ENCODE data around the gene COL9A3. TPM values are rescaled to one million over a fixed set of nuclear protein-coding genes. Genes with fewer than 3 reads are reported as not detected.

Gene COL9A3
- total RNA-seq, 4 donors from 2014 or later, result 6.0 to 223 (median 8.0) TPM

DNA sequence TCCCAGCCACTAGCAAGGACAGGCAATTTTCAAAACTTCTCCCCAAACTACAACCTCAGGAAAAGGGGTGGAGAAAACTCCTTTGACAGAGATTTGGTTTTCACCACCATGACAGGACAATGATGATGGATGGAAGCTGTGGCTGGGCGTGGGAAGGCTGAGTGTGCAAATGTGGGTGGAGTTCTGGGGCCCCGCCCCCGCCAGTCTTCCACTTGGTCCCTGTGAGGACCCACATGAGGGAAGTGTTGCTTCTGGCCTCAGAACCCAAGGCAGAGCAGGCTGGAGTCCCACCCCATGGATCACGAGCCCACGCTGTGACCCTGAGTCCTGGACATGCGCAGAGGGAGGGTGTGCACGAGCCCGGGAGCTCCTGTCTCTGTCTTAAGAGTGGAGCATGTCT, 42.1 kb upstream of the COL9A3 start:
- 80% methylated on average over 8 of the region's 8 CpGs; no CpG with 5 or more reads in 1 of the 2 donors for WGBS, 2 donors (ENCODE audit: low coverage in 1 of 2)
- Histone ChIP-seq H3K4me3 (no peak overlapping the region), H3K9me3 (no peaks in the 10 kb centered on the region), H3K4me1 (peaks cover 0 to 7% (median 2%) of the 10 kb centered on the region in 4 donors), H3K36me3 (no peaks in the 10 kb centered on the region), H3K27me3 (peaks cover 5% of the 10 kb centered on the region), H3K27ac (no peak overlapping the region)
- in situ Hi-C loops (cut with MboI; ENCODE audit: low pct_ligation_motif_present in 1 of 4, low pct_unique_long_range_greater_than_20kb in 1 of 4, low sequenced_read_pairs in 3 of 4) (loop anchor here in 2 of 4 donors (25.0 kb wide), 2 partner anchors 87 to 112 kb away; no protein-coding TSS in a partner anchor), intact Hi-C loops (cut with DNase I; ENCODE audit: low total_unique reads) (no loop called here)
- TF ChIP-seq POLR2A (IDR thresholded peaks at IDR 0.05) (no peak), POLR2AphosphoS5 (IDR thresholded peaks at IDR 0.05) (no peak), EP300 (IDR thresholded peaks at IDR 0.05; ENCODE audit: low read depth) (no peak)
- TF ChIP-seq, protein P1, sequence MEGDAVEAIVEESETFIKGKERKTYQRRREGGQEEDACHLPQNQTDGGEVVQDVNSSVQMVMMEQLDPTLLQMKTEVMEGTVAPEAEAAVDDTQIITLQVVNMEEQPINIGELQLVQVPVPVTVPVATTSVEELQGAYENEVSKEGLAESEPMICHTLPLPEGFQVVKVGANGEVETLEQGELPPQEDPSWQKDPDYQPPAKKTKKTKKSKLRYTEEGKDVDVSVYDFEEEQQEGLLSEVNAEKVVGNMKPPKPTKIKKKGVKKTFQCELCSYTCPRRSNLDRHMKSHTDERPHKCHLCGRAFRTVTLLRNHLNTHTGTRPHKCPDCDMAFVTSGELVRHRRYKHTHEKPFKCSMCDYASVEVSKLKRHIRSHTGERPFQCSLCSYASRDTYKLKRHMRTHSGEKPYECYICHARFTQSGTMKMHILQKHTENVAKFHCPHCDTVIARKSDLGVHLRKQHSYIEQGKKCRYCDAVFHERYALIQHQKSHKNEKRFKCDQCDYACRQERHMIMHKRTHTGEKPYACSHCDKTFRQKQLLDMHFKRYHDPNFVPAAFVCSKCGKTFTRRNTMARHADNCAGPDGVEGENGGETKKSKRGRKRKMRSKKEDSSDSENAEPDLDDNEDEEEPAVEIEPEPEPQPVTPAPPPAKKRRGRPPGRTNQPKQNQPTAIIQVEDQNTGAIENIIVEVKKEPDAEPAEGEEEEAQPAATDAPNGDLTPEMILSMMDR (IDR thresholded peaks at IDR 0.05), result no peak
- DNase-seq, result no peak

DNA sequence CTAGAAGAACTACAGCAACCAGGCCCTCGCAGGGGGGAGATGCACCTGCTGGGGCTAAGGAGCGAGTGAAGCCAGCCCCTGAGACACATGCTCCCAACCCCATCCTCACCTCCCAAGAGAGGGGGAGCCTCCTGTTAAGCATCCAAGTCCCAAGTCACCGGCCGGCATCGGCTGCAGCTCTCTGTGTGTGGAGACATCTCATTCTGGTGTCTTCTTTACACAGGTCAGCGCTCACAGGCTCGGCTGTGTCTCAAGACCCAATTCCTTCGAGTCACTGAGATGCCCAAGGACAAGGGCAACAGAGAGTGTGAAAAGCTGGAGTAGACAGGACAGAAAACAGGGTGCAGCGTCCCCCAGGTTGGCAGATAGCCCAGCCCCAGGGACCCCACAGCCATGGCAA, 41.6 kb upstream of the COL9A3 start:
- Histone ChIP-seq H3K36me3 (no peaks in the 10 kb centered on the region), H3K9me3 (no peaks in the 10 kb centered on the region), H3K27ac (no peak overlapping the region), H3K4me1 (peaks cover 0 to 7% (median 2%) of the 10 kb centered on the region in 4 donors), H3K4me3 (no peak overlapping the region), H3K27me3 (peaks cover 8% of the 10 kb centered on the region)
- 90% methylated on average over 9 of the region's 9 CpGs; no CpG with 5 or more reads in 1 of the 2 donors for WGBS, 2 donors (ENCODE audit: low coverage in 1 of 2)
- intact Hi-C loops (cut with DNase I; ENCODE audit: low total_unique reads), result no loop called here
- in situ Hi-C loops (cut with MboI; ENCODE audit: low pct_ligation_motif_present in 1 of 4, low pct_unique_long_range_greater_than_20kb in 1 of 4, low sequenced_read_pairs in 3 of 4), result loop anchor here in 2 of 4 donors (25.0 kb wide), 2 partner anchors 88 to 113 kb away; no protein-coding TSS in a partner anchor
- TF ChIP-seq POLR2A (IDR thresholded peaks at IDR 0.05) (no peak), POLR2AphosphoS5 (IDR thresholded peaks at IDR 0.05) (no peak), EP300 (IDR thresholded peaks at IDR 0.05; ENCODE audit: low read depth) (no peak)
- TF ChIP-seq, protein P1 (IDR thresholded peaks at IDR 0.05), result no peak
- DNase-seq, result no peak

DNA sequence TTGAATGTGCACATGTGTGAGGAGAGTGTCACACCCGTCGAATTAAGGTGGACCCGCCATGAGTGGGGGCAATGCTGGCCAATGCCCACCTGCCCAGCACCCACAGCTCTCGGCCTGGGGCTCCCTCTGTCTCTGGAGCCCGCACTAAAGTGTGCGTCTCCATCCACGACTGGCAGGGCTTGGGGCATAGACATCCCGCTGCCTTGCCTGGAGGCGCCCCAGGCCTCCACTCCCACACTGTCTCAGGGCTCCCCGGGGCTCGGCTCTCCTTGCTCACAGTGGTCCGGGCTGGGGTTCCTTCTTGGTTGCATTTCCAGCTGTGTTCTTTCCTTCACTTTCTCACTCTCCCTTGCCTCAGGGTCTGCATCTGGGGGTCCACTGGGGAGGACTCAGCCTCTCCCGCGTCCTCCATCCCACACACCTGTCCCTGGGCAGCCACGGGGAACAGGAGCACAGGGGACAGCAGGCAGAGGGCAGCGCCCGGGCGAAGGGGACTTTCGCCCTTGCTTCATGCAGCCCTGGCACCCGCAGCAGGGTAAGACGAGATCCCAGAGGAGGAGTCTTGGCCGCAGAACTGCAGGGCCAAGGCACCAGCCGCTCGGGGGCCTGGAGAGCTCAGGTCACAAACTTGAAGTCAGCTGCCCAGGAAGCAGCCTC, 40.7 kb upstream of the COL9A3 start:
- Histone ChIP-seq H3K4me1 (peaks cover 0 to 7% (median 2%) of the 10 kb centered on the region in 4 donors), H3K36me3 (no peaks in the 10 kb centered on the region), H3K27ac (peak overlapping the region in 3 of 4 donors; percentile 32 to 41 (median 34)), H3K27me3 (peaks cover 8% of the 10 kb centered on the region), H3K9me3 (no peaks in the 10 kb centered on the region), H3K4me3 (no peak overlapping the region)
- intact Hi-C loops (cut with DNase I; ENCODE audit: low total_unique reads) (no loop called here), in situ Hi-C loops (cut with MboI; ENCODE audit: low pct_ligation_motif_present in 1 of 4, low pct_unique_long_range_greater_than_20kb in 1 of 4, low sequenced_read_pairs in 3 of 4) (loop anchor here in 2 of 4 donors (25.0 kb wide), 2 partner anchors 89 to 114 kb away; no protein-coding TSS in a partner anchor)
- no peak for DNase-seq
- 92 to 100% methylated on average over 1 to 17 of the region's 24 CpGs for WGBS, 2 donors (ENCODE audit: low coverage in 1 of 2)
- TF ChIP-seq POLR2AphosphoS5 (IDR thresholded peaks at IDR 0.05) (no peak), POLR2A (IDR thresholded peaks at IDR 0.05) (no peak), EP300 (IDR thresholded peaks at IDR 0.05; ENCODE audit: low read depth) (no peak)
- TF ChIP-seq, protein P1 (IDR thresholded peaks at IDR 0.05), result no peak

DNA sequence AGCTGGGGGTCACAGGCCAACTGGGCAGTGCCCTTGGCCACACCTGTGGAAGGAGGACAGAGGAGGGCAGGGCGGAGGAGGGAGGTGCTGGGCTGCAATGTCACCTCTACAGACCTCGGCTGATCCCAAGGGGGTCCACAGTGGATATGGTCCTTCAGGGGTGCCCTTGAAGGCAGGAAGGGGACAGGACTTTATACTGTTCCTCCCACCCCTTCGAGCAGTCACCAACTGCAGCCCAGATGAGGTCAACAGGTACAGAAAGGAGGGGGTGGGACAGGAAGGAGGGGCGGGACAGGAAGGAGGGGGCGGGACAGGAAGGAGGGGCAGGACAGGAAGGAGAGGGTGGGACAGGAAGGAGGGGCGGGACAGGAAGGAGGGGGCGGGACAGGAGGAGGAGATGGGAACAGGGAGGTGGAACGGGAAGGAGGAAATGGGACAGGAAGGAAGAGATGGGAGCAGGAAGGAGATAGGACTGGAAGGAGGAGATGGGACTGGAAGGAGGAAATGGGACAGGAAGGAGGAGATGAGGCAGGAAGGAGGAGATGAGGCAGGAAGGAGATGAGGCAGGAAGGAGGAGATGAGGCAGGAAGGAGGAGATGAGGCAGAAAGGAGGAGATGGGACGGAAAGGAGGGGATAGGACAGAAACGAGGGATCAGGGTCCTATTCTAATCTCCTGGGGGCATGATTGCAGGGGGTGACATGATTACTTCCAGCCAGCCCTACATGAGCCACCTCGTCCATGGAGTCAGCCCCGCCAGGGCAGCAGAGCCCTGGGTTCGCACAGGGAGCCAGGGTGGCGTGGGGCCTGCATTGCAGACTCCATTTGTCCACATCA, 39.9 kb upstream of the COL9A3 start:
- Histone ChIP-seq H3K27me3 (peaks cover 8% of the 10 kb centered on the region), H3K9me3 (no peaks in the 10 kb centered on the region), H3K4me1 (peaks cover 0 to 7% (median 2%) of the 10 kb centered on the region in 4 donors), H3K4me3 (no peak overlapping the region), H3K27ac (peak overlapping the region in 3 of 4 donors; percentile 32 to 41 (median 34)), H3K36me3 (no peaks in the 10 kb centered on the region)
- intact Hi-C loops (cut with DNase I; ENCODE audit: low total_unique reads) (no loop called here), in situ Hi-C loops (cut with MboI; ENCODE audit: low pct_ligation_motif_present in 1 of 4, low pct_unique_long_range_greater_than_20kb in 1 of 4, low sequenced_read_pairs in 3 of 4) (loop anchor here in 2 of 4 donors (25.0 kb wide), 2 partner anchors 90 to 115 kb away; no protein-coding TSS in a partner anchor)
- 53 to 65% methylated on average over 3 to 12 of the region's 14 CpGs for WGBS, 2 donors (ENCODE audit: low coverage in 1 of 2)
- TF ChIP-seq, protein P1 (IDR thresholded peaks at IDR 0.05), result no peak
- TF ChIP-seq EP300 (IDR thresholded peaks at IDR 0.05; ENCODE audit: low read depth), result no peak
- TF ChIP-seq POLR2A (IDR thresholded peaks at IDR 0.05), result no peak
- no peak for TF ChIP-seq POLR2AphosphoS5 (IDR thresholded peaks at IDR 0.05)
- peak; percentile 55 for DNase-seq

Data from transverse colon (tissue), 4 donors.